MCF 10A (cell line): ENCODE measurements around the gene FKBP8. TPM values are rescaled to one million over a fixed set of nuclear protein-coding genes. Genes with fewer than 3 reads are reported as not detected.

Source experiments
- BruUV-seq: library from RNA; stranded (reverse); fragments of 400-500 nt; replicated peaks from 2 replicates; lab custom pipeline; 2021; lab: Mats Ljungman, UMichigan
- CTCF ChIA-PET: fragments of 300-600 bp; sonication (Branson Sonifier 250); formaldehyde crosslinking; extraction: SDS; loops from one replicate; lab custom pipeline; 2021; ENCODE audit warnings: antibody characterized with exemption, inconsistent platforms; lab: Yijun Ruan, JAX
- POLR2A ChIA-PET: fragments of 300-600, 350-650 bp; sonication (Branson Sonifier 250); formaldehyde crosslinking; extraction: SDS; loops from one replicate; lab custom pipeline; 2020; ENCODE audit warnings: antibody characterized with exemption, inconsistent platforms; lab: Yijun Ruan, JAX
- DNase-seq: peaks from one replicate; pipeline ENCODE4 v3.0.0-alpha.2; 2018; ENCODE audit not compliant: unreplicated experiment
- H3K27ac Mint-ChIP-seq: one replicate; pipeline ENCODE4 v1.8.0; 2022; ENCODE audit warnings: mild to moderate bottlenecking, low read depth, mixed read lengths; ENCODE audit not compliant: unreplicated experiment
- H3K27me3 Mint-ChIP-seq: one replicate; pipeline ENCODE4 v1.8.0; 2022; ENCODE audit warnings: mixed read lengths; ENCODE audit not compliant: insufficient read depth, unreplicated experiment
- H3K36me3 Mint-ChIP-seq: one replicate; pipeline ENCODE4 v1.8.0; 2022; ENCODE audit warnings: mild to moderate bottlenecking, moderate library complexity, mixed read lengths; ENCODE audit not compliant: insufficient read depth, unreplicated experiment
- H3K4me1 Mint-ChIP-seq: one replicate; pipeline ENCODE4 v1.8.0; 2022; ENCODE audit warnings: mixed read lengths; ENCODE audit not compliant: insufficient read depth, unreplicated experiment
- H3K4me3 Mint-ChIP-seq: one replicate; pipeline ENCODE4 v1.8.0; 2022; ENCODE audit warnings: mild to moderate bottlenecking, moderate library complexity, mixed read lengths; ENCODE audit not compliant: unreplicated experiment
- H3K9me3 Mint-ChIP-seq: one replicate; pipeline ENCODE4 v1.8.0; 2022; ENCODE audit warnings: mixed read lengths; ENCODE audit not compliant: unreplicated experiment
- CTCF ChIP-seq: fragments of 200-600 bp; IDR thresholded peaks from one replicate; pipeline ENCODE4 v1.8.0; 2022; ENCODE audit warnings: antibody characterized with exemption, mild to moderate bottlenecking; ENCODE audit not compliant: unreplicated experiment
- intact Hi-C: fragments of 100-400 bp; cut with micrococcal nuclease; formaldehyde crosslinking; loops from 2 replicates; pipeline ENCODE4 v1.14.1; 2022
- total RNA-seq: library from RNA; stranded (reverse); gene quantifications from 2 replicates; pipeline ENCODE4 v1.2.3, GENCODE V29; 2022

The FKBP8 gene
- total RNA-seq, 1 experiment from 2014 or later: 154 TPM

GRCh38 chr19:18568367-18568766, 25.0 kb upstream of the FKBP8 start:
- intact Hi-C loops: no loop called here
- POLR2A ChIA-PET: no interaction called here
- CTCF ChIA-PET: interaction anchor here (1.1 kb wide), 1 partner anchor 48 kb away, joined by 5 read pairs; no protein-coding TSS in a partner anchor
- peaks cover 9% of the 10 kb centered on the region for H3K4me1 Mint-ChIP-seq
- H3K27ac Mint-ChIP-seq: no peak overlapping the region
- no peaks in the 10 kb centered on the region for H3K27me3 Mint-ChIP-seq
- TF ChIP-seq CTCF: no peak
- DNase-seq: no peak
- no TSS peak for BruUV-seq
- H3K4me3 Mint-ChIP-seq: no peak overlapping the region
- H3K9me3 Mint-ChIP-seq: no peaks in the 10 kb centered on the region
- H3K36me3 Mint-ChIP-seq: peaks cover 81% of the 10 kb centered on the region

GRCh38 chr19:18566953-18567352, 23.6 kb upstream of the FKBP8 start:
- Mint-ChIP-seq H3K36me3 (peaks cover 82% of the 10 kb centered on the region), H3K9me3 (no peaks in the 10 kb centered on the region), H3K27me3 (no peaks in the 10 kb centered on the region), H3K27ac (no peak overlapping the region), H3K4me3 (no peak overlapping the region), H3K4me1 (no peaks in the 10 kb centered on the region)
- BruUV-seq: no TSS peak
- ChIA-PET CTCF (no interaction called here), POLR2A (no interaction called here)
- no peak for TF ChIP-seq CTCF
- intact Hi-C loops: no loop called here
- DNase-seq: no peak

- Mint-ChIP-seq H3K27ac (no peak overlapping the region), H3K27me3 (no peaks in the 10 kb centered on the region), H3K4me1 (peaks cover 11% of the 10 kb centered on the region), H3K36me3 (peaks cover 72% of the 10 kb centered on the region), H3K9me3 (no peaks in the 10 kb centered on the region), H3K4me3 (no peak overlapping the region)
- intact Hi-C loops: no loop called here
- no TSS peak for BruUV-seq
- TF ChIP-seq CTCF: no peak
- DNase-seq: no peak
- CTCF ChIA-PET: interaction anchor here (0.7 kb wide), 1 partner anchor 55 kb away, joined by 3 read pairs; no protein-coding TSS in a partner anchor
- POLR2A ChIA-PET: interaction anchor here (2.2 kb wide), 1 partner anchor 10 kb away, joined by 5 read pairs; the partner anchor contains the start of gene UBA52
Observed at GRCh38 chr19:18562086-18562485, 18.7 kb upstream of the FKBP8 start.

- H3K4me3 Mint-ChIP-seq: peak overlapping the region; percentile 74
- CTCF ChIA-PET: interaction anchor here (1.0 kb wide), 1 partner anchor 307 kb away, joined by 3 read pairs; no protein-coding TSS in a partner anchor
- peaks cover 11% of the 10 kb centered on the region for H3K4me1 Mint-ChIP-seq
- DNase-seq: no peak
- intact Hi-C loops: no loop called here
- no peaks in the 10 kb centered on the region for H3K27me3 Mint-ChIP-seq
- H3K36me3 Mint-ChIP-seq: peaks cover 51% of the 10 kb centered on the region
- POLR2A ChIA-PET: interaction anchor here (0.6 to 6.1 kb wide), 7 partner anchors 11 to 360 kb away, joined by 3 to 106 read pairs (median 4); partner anchors contain the start of genes COPE, DDX49, ELL and FKBP8
- H3K27ac Mint-ChIP-seq: no peak overlapping the region
- no peaks in the 10 kb centered on the region for H3K9me3 Mint-ChIP-seq
- TF ChIP-seq CTCF: no peak
- no TSS peak for BruUV-seq
Observed at GRCh38 chr19:18559685-18560084, 16.3 kb upstream of the FKBP8 start.
